ENCODE measurements around the gene RTKN. TPM values are rescaled to one million over a fixed set of nuclear protein-coding genes. Genes with fewer than 3 reads are reported as not detected.

The RTKN gene
- total RNA-seq, 5 donors from 2014 or later (not counting 1 experiment from before 2014, with no cell fraction given), result 0.93 to 1.7 (median 0.96) TPM; not detected in 1

- Mint-ChIP-seq H3K9me3 (no peaks in the 10 kb centered on the region), H3K27ac (no peak overlapping the region), H3K27me3 (peaks cover 0 to 12% of the 10 kb centered on the region in 2 donors), H3K4me1 (peaks cover 38 to 47% (median 43%) of the 10 kb centered on the region in 3 donors), H3K4me3 (no peak overlapping the region), H3K36me3 (no peaks in the 10 kb centered on the region)
- Histone ChIP-seq H3K27me3 (replicated peaks in 1 of 2; ENCODE audit: control insufficient read depth in 2 of 2, extremely low read depth in 1 of 2, insufficient read depth in 2 of 2, low read length in 1 of 2) (peaks cover 0 to 24% of the 10 kb centered on the region in 2 experiments), H3K9me3 (no peaks in the 10 kb centered on the region), H3K4me1 (ENCODE audit: control insufficient read depth in 1 of 2, extremely low read depth in 1 of 2, insufficient read depth in 2 of 2, low read length in 2 of 2) (peaks cover 12 to 41% of the 10 kb centered on the region in 2 experiments), H3K36me3 (ENCODE audit: control insufficient read depth in 2 of 2, extremely low read depth in 1 of 2, insufficient read depth in 1 of 2, low read length in 1 of 2) (no peaks in the 10 kb centered on the region), H3K27ac (ENCODE audit: low read length) (no peak overlapping the region), H3K4me3 (ENCODE audit: control insufficient read depth in 1 of 2, extremely low read depth in 1 of 2, low read length in 1 of 2) (no peak overlapping the region)
- CTCF ChIA-PET, result no interaction called here
- POLR2A ChIA-PET, result interaction anchor here in 1 of 2 donors (0.9 kb wide), 1 partner anchor 12 kb away, joined by 4 read pairs; no protein-coding TSS in a partner anchor
- no peak for ATAC-seq (replicated peaks in 1 of 4)
- no peak for DNase-seq
- WGBS (ENCODE audit: insufficient coverage), result 79% methylated on average over 3 of the region's 6 CpGs
Measured at GRCh38 chr2:74417763-74418162, 24.0 kb downstream of the RTKN start.

GRCh38 chr2:74417197-74417596 lies 24.5 kb downstream of the RTKN start:
- WGBS (ENCODE audit: insufficient coverage), result 49% methylated on average over 2 of the region's 3 CpGs
- Histone ChIP-seq H3K27ac (ENCODE audit: low read length) (no peak overlapping the region), H3K27me3 (replicated peaks in 1 of 2; ENCODE audit: control insufficient read depth in 2 of 2, extremely low read depth in 1 of 2, insufficient read depth in 2 of 2, low read length in 1 of 2) (peaks cover 0 to 24% of the 10 kb centered on the region in 2 experiments), H3K4me1 (ENCODE audit: control insufficient read depth in 1 of 2, extremely low read depth in 1 of 2, insufficient read depth in 2 of 2, low read length in 2 of 2) (peaks cover 12 to 38% of the 10 kb centered on the region in 2 experiments), H3K9me3 (no peaks in the 10 kb centered on the region), H3K4me3 (ENCODE audit: control insufficient read depth in 1 of 2, extremely low read depth in 1 of 2, low read length in 1 of 2) (no peak overlapping the region), H3K36me3 (ENCODE audit: control insufficient read depth in 2 of 2, extremely low read depth in 1 of 2, insufficient read depth in 1 of 2, low read length in 1 of 2) (no peaks in the 10 kb centered on the region)
- ChIA-PET POLR2A (no interaction called here), CTCF (no interaction called here)
- no peak for ATAC-seq (replicated peaks in 1 of 4)
- peaks cover 34 to 42% (median 40%) of the 10 kb centered on the region in 3 donors for H3K4me1 Mint-ChIP-seq
- DNase-seq, result no peak
- H3K9me3 Mint-ChIP-seq, result no peaks in the 10 kb centered on the region
- H3K27me3 Mint-ChIP-seq, result peaks cover 0 to 17% of the 10 kb centered on the region in 2 donors
- no peaks in the 10 kb centered on the region for H3K36me3 Mint-ChIP-seq
- H3K27ac Mint-ChIP-seq, result no peak overlapping the region
- H3K4me3 Mint-ChIP-seq, result no peak overlapping the region

GRCh38 chr2:74416778-74417177 lies 25.0 kb downstream of the RTKN start:
- Histone ChIP-seq H3K36me3 (ENCODE audit: control insufficient read depth in 2 of 2, extremely low read depth in 1 of 2, insufficient read depth in 1 of 2, low read length in 1 of 2) (no peaks in the 10 kb centered on the region), H3K27ac (ENCODE audit: low read length) (no peak overlapping the region), H3K9me3 (no peaks in the 10 kb centered on the region), H3K27me3 (replicated peaks in 1 of 2; ENCODE audit: control insufficient read depth in 2 of 2, extremely low read depth in 1 of 2, insufficient read depth in 2 of 2, low read length in 1 of 2) (peaks cover 0 to 24% of the 10 kb centered on the region in 2 experiments), H3K4me3 (ENCODE audit: control insufficient read depth in 1 of 2, extremely low read depth in 1 of 2, low read length in 1 of 2) (no peak overlapping the region), H3K4me1 (ENCODE audit: control insufficient read depth in 1 of 2, extremely low read depth in 1 of 2, insufficient read depth in 2 of 2, low read length in 2 of 2) (peaks cover 12 to 34% of the 10 kb centered on the region in 2 experiments)
- Mint-ChIP-seq H3K27me3 (peaks cover 0 to 18% of the 10 kb centered on the region in 2 donors), H3K27ac (peak overlapping the region in 1 of 2 donors; percentile 22), H3K9me3 (no peaks in the 10 kb centered on the region), H3K36me3 (no peaks in the 10 kb centered on the region), H3K4me1 (peaks cover 34 to 37% (median 35%) of the 10 kb centered on the region in 3 donors), H3K4me3 (peak overlapping the region in 1 of 3 donors; percentile 76)
- POLR2A ChIA-PET, result no interaction called here
- no peak for ATAC-seq (replicated peaks in 1 of 4)
- peak in 1 of 35 experiments; percentile 11 for DNase-seq
- CTCF ChIA-PET, result no interaction called here
- 80% methylated on average over 1 of the region's 3 CpGs for whole genome bisulfite sequencing (ENCODE audit: insufficient coverage)

GRCh38 chr2:74415762-74416395 lies 25.9 kb downstream of the RTKN start:
- Mint-ChIP-seq H3K27ac (peak overlapping the region; percentile 39 to 82), H3K9me3 (no peaks in the 10 kb centered on the region), H3K4me1 (peaks cover 28 to 31% (median 30%) of the 10 kb centered on the region in 3 donors), H3K36me3 (no peaks in the 10 kb centered on the region), H3K4me3 (peak overlapping the region; percentile 61 to 76 (median 73)), H3K27me3 (peaks cover 0 to 18% of the 10 kb centered on the region in 2 donors)
- POLR2A ChIA-PET, result no interaction called here
- DNase-seq, result peak in 1 of 35 experiments; percentile 18
- Histone ChIP-seq H3K9me3 (no peaks in the 10 kb centered on the region), H3K27ac (ENCODE audit: low read length) (no peak overlapping the region), H3K27me3 (replicated peaks in 1 of 2; ENCODE audit: control insufficient read depth in 2 of 2, extremely low read depth in 1 of 2, insufficient read depth in 2 of 2, low read length in 1 of 2) (peaks cover 0 to 24% of the 10 kb centered on the region in 2 experiments), H3K4me3 (ENCODE audit: control insufficient read depth in 1 of 2, extremely low read depth in 1 of 2, low read length in 1 of 2) (peak overlapping the region; percentile 44 to 67), H3K36me3 (ENCODE audit: control insufficient read depth in 2 of 2, extremely low read depth in 1 of 2, insufficient read depth in 1 of 2, low read length in 1 of 2) (no peaks in the 10 kb centered on the region), H3K4me1 (ENCODE audit: control insufficient read depth in 1 of 2, extremely low read depth in 1 of 2, insufficient read depth in 2 of 2, low read length in 2 of 2) (peaks cover 7 to 27% of the 10 kb centered on the region in 2 experiments)
- 58% methylated on average over 30 of the region's 35 CpGs for WGBS (ENCODE audit: insufficient coverage)
- CTCF ChIA-PET, result interaction anchor here (0.6 to 0.9 kb wide), 2 partner anchors 13 to 39 kb away, joined by 3 to 5 read pairs; partner anchors contain the start of gene INO80B (in 1 of the 2)
- peak in 3 of 4 experiments; percentile 30 to 43 (median 38) for ATAC-seq (replicated peaks in 1 of 4)

GRCh38 chr2:74414881-74415761 lies 26.6 kb downstream of the RTKN start:
- H3K9me3 ChIP-seq, result no peaks in the 10 kb centered on the region
- peaks cover 0 to 18% of the 10 kb centered on the region in 2 donors for H3K27me3 Mint-ChIP-seq
- H3K4me1 ChIP-seq (ENCODE audit: control insufficient read depth in 1 of 2, extremely low read depth in 1 of 2, insufficient read depth in 2 of 2, low read length in 2 of 2), result peaks cover 3 to 20% of the 10 kb centered on the region in 2 experiments
- ChIA-PET POLR2A (no interaction called here), CTCF (interaction anchor here (0.6 to 0.9 kb wide), 2 partner anchors 14 to 40 kb away, joined by 3 to 5 read pairs; partner anchors contain the start of gene INO80B (in 1 of the 2))
- peaks cover 0 to 25% of the 10 kb centered on the region in 2 experiments for H3K27me3 ChIP-seq (replicated peaks in 1 of 2; ENCODE audit: control insufficient read depth in 2 of 2, extremely low read depth in 1 of 2, insufficient read depth in 2 of 2, low read length in 1 of 2)
- DNase-seq, result peak in 8 of 35 experiments; percentile 13 to 36 (median 30)
- 21% methylated on average over 64 of the region's 66 CpGs for WGBS (ENCODE audit: insufficient coverage)
- no peaks in the 10 kb centered on the region for H3K9me3 Mint-ChIP-seq
- H3K4me3 Mint-ChIP-seq, result peak overlapping the region; percentile 61 to 76 (median 73)
- H3K27ac Mint-ChIP-seq, result peak overlapping the region in 1 of 2 donors; percentile 82
- H3K4me1 Mint-ChIP-seq, result peaks cover 23 to 24% (median 24%) of the 10 kb centered on the region in 3 donors
- peak; percentile 37 to 67 (median 48) for ATAC-seq (replicated peaks in 1 of 4)
- H3K36me3 ChIP-seq (ENCODE audit: control insufficient read depth in 2 of 2, extremely low read depth in 1 of 2, insufficient read depth in 1 of 2, low read length in 1 of 2), result no peaks in the 10 kb centered on the region
- H3K27ac ChIP-seq (ENCODE audit: low read length), result no peak overlapping the region
- peak overlapping the region; percentile 44 to 67 for H3K4me3 ChIP-seq (ENCODE audit: control insufficient read depth in 1 of 2, extremely low read depth in 1 of 2, low read length in 1 of 2)
- H3K36me3 Mint-ChIP-seq, result no peaks in the 10 kb centered on the region

- Mint-ChIP-seq H3K4me1 (peaks cover 18 to 20% (median 19%) of the 10 kb centered on the region in 3 donors), H3K27me3 (peaks cover 0 to 18% of the 10 kb centered on the region in 2 donors), H3K36me3 (no peaks in the 10 kb centered on the region), H3K27ac (no peak overlapping the region), H3K4me3 (peak overlapping the region; percentile 17 to 76 (median 60)), H3K9me3 (no peaks in the 10 kb centered on the region)
- CTCF ChIA-PET, result no interaction called here
- Histone ChIP-seq H3K27ac (ENCODE audit: low read length) (no peak overlapping the region), H3K36me3 (ENCODE audit: control insufficient read depth in 2 of 2, extremely low read depth in 1 of 2, insufficient read depth in 1 of 2, low read length in 1 of 2) (no peaks in the 10 kb centered on the region), H3K4me3 (ENCODE audit: control insufficient read depth in 1 of 2, extremely low read depth in 1 of 2, low read length in 1 of 2) (peak overlapping the region; percentile 19 to 67), H3K27me3 (replicated peaks in 1 of 2; ENCODE audit: control insufficient read depth in 2 of 2, extremely low read depth in 1 of 2, insufficient read depth in 2 of 2, low read length in 1 of 2) (peaks cover 0 to 26% of the 10 kb centered on the region in 2 experiments), H3K9me3 (no peaks in the 10 kb centered on the region), H3K4me1 (ENCODE audit: control insufficient read depth in 1 of 2, extremely low read depth in 1 of 2, insufficient read depth in 2 of 2, low read length in 2 of 2) (peaks cover 3 to 20% of the 10 kb centered on the region in 2 experiments)
- POLR2A ChIA-PET, result interaction anchor here in 1 of 2 donors (0.5 kb wide), 1 partner anchor 43 kb away, joined by 4 read pairs; no protein-coding TSS in a partner anchor
- DNase-seq (no peak), ATAC-seq (replicated peaks in 1 of 4) (no peak)
- WGBS (ENCODE audit: insufficient coverage), result 87% methylated on average over 14 of the region's 19 CpGs
Measured at GRCh38 chr2:74414441-74414840, 27.3 kb downstream of the RTKN start.
